Body of pancreas (tissue), 4 donors: Measurements from ENCODE around the gene HUNK.

Source experiments
- CTCF ChIP-seq, 7 experiments: fragments of 450-650 bp in 4 of 7; fragments of 200-600 bp in 3 of 7; sonication (generic) in 3 of 7; IDR thresholded peaks; one replicate each; pipeline ENCODE4 v1.5.1; 2016 to 2019; ENCODE audit warnings: antibody characterized with exemption in 7 of 7
- POLR2A ChIP-seq, 3 donors: fragments of 450-650 bp; IDR thresholded peaks; one replicate each; pipeline ENCODE4 v1.6.1; 2016; ENCODE audit warnings: antibody characterized with exemption in 3 of 3, mild to moderate bottlenecking in 2 of 3

- TF ChIP-seq CTCF (IDR thresholded peaks at IDR 0.05): no peak
- no peak for TF ChIP-seq POLR2A (IDR thresholded peaks at IDR 0.05)
Observed at GRCh38 chr21:31829736-31830472, 42.9 kb upstream of the HUNK start.
